Osteocyte (in vitro differentiated cells): ENCODE results near the gene STK11IP. TPM values are rescaled to one million over a fixed set of nuclear protein-coding genes. Genes with fewer than 3 reads are reported as not detected.

Source experiments
- DNase-seq: peaks from one replicate; pipeline ENCODE4 v3.0.0; 2021; ENCODE audit warnings: mixed read lengths; ENCODE audit not compliant: unreplicated experiment; ENCODE audit errors: extremely low spot score
- H3K27ac Mint-ChIP-seq: one replicate; pipeline ENCODE4 v1.8.0; 2021; ENCODE audit warnings: mild to moderate bottlenecking, mixed read lengths; ENCODE audit not compliant: unreplicated experiment
- H3K27me3 Mint-ChIP-seq: one replicate; pipeline ENCODE4 v1.8.0; 2021; ENCODE audit warnings: mixed read lengths; ENCODE audit not compliant: unreplicated experiment
- H3K36me3 Mint-ChIP-seq: one replicate; pipeline ENCODE4 v1.8.0; 2021; ENCODE audit warnings: mixed read lengths; ENCODE audit not compliant: unreplicated experiment
- H3K4me1 Mint-ChIP-seq: one replicate; pipeline ENCODE4 v1.8.0; 2021; ENCODE audit warnings: mixed read lengths; ENCODE audit not compliant: unreplicated experiment
- H3K4me3 Mint-ChIP-seq: one replicate; pipeline ENCODE4 v1.8.0; 2021; ENCODE audit warnings: mild to moderate bottlenecking, moderate library complexity, mixed read lengths; ENCODE audit not compliant: unreplicated experiment
- H3K9me3 Mint-ChIP-seq: one replicate; pipeline ENCODE4 v1.8.0; 2021; ENCODE audit warnings: mixed read lengths; ENCODE audit not compliant: unreplicated experiment
- CTCF ChIP-seq: fragments of 200-600 bp; sonication (generic); IDR thresholded peaks from 2 replicates; pipeline ENCODE4 v1.5.0; 2021; ENCODE audit warnings: antibody characterized with exemption, mild to moderate bottlenecking, moderate library complexity
- total RNA-seq: library from RNA; stranded (reverse); gene quantifications from 2 replicates; pipeline ENCODE4 v1.2.1, GENCODE V29; 2021

The STK11IP gene
- total RNA-seq, 1 donor from 2014 or later, result 42.7 TPM

- peaks cover 10% of the 10 kb centered on the region for H3K4me1 Mint-ChIP-seq
- no peaks in the 10 kb centered on the region for H3K9me3 Mint-ChIP-seq
- no peaks in the 10 kb centered on the region for H3K27me3 Mint-ChIP-seq
- DNase-seq, result no peak
- no peak overlapping the region for H3K27ac Mint-ChIP-seq
- H3K4me3 Mint-ChIP-seq, result no peak overlapping the region
- TF ChIP-seq CTCF, result no peak
- H3K36me3 Mint-ChIP-seq, result peaks cover 4% of the 10 kb centered on the region
Observed at GRCh38 chr2:219638217-219638947, 40.7 kb downstream of the STK11IP start.

- H3K4me3 Mint-ChIP-seq, result no peak overlapping the region
- TF ChIP-seq CTCF, result no peak
- no peak for DNase-seq
- H3K9me3 Mint-ChIP-seq, result no peaks in the 10 kb centered on the region
- no peaks in the 10 kb centered on the region for H3K27me3 Mint-ChIP-seq
- peaks cover 10% of the 10 kb centered on the region for H3K4me1 Mint-ChIP-seq
- H3K36me3 Mint-ChIP-seq, result peaks cover 2% of the 10 kb centered on the region
- no peak overlapping the region for H3K27ac Mint-ChIP-seq
Observed at GRCh38 chr2:219638948-219639755, 41.5 kb downstream of the STK11IP start.

GRCh38 chr2:219641390-219642068 lies 43.9 kb downstream of the STK11IP start:
- Mint-ChIP-seq H3K4me3 (no peak overlapping the region), H3K4me1 (peaks cover 23% of the 10 kb centered on the region), H3K27ac (no peak overlapping the region), H3K36me3 (no peaks in the 10 kb centered on the region), H3K9me3 (no peaks in the 10 kb centered on the region), H3K27me3 (no peaks in the 10 kb centered on the region)
- TF ChIP-seq CTCF, result no peak
- no peak for DNase-seq

- no peak for DNase-seq
- Mint-ChIP-seq H3K4me1 (peaks cover 23% of the 10 kb centered on the region), H3K9me3 (no peaks in the 10 kb centered on the region), H3K4me3 (no peak overlapping the region), H3K36me3 (no peaks in the 10 kb centered on the region), H3K27ac (no peak overlapping the region), H3K27me3 (no peaks in the 10 kb centered on the region)
- no peak for TF ChIP-seq CTCF
Observed at GRCh38 chr2:219642069-219642454, 44.4 kb downstream of the STK11IP start.
